HUES48 (cell line): ENCODE measurements around the gene SPINK4.

Source experiments
- H3K27ac ChIP-seq: one replicate; pipeline ENCODE4 v1.7.0; 2013; ENCODE audit warnings: low read depth, low read length, inconsistent platforms
- H3K27me3 ChIP-seq: 2 replicates; pipeline ENCODE4 v1.6.1; 2013; ENCODE audit warnings: mild to moderate bottlenecking, low read length; ENCODE audit not compliant: control insufficient read depth, insufficient read depth
- H3K36me3 ChIP-seq: 2 replicates; pipeline ENCODE4 v1.6.1; 2013; ENCODE audit warnings: low read length; ENCODE audit not compliant: control insufficient read depth, insufficient read depth
- H3K4me1 ChIP-seq: 2 replicates; pipeline ENCODE4 v1.6.1; 2013; ENCODE audit warnings: mild to moderate bottlenecking, low read length; ENCODE audit not compliant: control insufficient read depth, insufficient read depth
- H3K4me3 ChIP-seq: 2 replicates; pipeline ENCODE4 v1.5.1; 2013; ENCODE audit warnings: mild to moderate bottlenecking, low read depth, low read length
- H3K9ac ChIP-seq: 2 replicates; pipeline ENCODE4 v1.6.1; 2013; ENCODE audit warnings: mild to moderate bottlenecking, low read depth, low read length, moderate library complexity
- H3K9me3 ChIP-seq: 2 replicates; pipeline ENCODE4 v1.6.1; 2013; ENCODE audit warnings: low read length; ENCODE audit not compliant: control insufficient read depth, insufficient read depth

SPINK4 gene

DNA sequence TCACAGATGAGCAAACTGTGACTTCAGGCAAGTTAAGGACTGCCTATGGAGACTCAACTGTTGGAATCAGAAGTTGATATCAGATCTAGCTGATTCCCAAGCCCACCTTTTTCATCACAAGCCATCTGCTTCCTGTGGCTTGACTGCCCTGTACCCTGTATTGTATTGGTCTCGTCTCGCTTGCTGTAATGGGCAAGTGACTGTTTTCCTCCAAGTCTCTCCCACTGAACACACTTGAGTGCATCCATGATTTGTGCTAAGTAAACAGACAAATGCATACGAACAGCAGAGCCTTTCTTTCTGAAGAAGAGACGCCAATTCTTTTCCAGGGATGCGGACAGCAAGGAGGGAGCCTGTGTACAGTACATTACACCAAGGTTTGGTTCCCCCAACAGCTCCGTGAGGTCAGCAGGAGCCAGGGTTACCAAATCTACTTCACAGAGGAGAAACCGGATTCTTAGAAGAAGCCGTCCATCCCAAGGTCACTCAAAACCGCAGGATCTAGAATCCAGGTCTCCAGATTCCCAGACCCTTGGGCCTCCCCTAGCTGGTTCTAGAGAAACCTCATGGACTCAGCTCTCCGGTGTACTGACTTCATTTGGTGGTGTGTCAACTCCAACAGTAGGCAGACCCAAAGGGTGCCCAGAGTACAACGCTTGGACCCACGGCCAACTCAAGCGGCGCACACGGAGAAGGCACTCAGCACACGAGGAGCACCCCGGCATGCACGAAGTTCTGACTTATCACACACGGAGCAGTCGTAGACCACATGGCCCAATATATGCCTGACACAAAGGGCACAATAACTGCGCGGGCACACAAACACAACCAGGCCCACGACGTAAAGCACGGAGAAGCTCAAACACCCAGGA lies 23.4 kb downstream of the SPINK4 start:
- peak overlapping the region; percentile 74 for H3K9ac ChIP-seq
- H3K4me1 ChIP-seq = peaks cover 6% of the 10 kb centered on the region; the same call in 1 of the 2 replicates
- H3K27ac ChIP-seq = no peak overlapping the region
- peaks cover 63% of the 10 kb centered on the region for H3K36me3 ChIP-seq
- H3K4me3 ChIP-seq = peak overlapping the region; percentile 88
- no peaks in the 10 kb centered on the region for H3K27me3 ChIP-seq
- no peaks in the 10 kb centered on the region for H3K9me3 ChIP-seq

DNA sequence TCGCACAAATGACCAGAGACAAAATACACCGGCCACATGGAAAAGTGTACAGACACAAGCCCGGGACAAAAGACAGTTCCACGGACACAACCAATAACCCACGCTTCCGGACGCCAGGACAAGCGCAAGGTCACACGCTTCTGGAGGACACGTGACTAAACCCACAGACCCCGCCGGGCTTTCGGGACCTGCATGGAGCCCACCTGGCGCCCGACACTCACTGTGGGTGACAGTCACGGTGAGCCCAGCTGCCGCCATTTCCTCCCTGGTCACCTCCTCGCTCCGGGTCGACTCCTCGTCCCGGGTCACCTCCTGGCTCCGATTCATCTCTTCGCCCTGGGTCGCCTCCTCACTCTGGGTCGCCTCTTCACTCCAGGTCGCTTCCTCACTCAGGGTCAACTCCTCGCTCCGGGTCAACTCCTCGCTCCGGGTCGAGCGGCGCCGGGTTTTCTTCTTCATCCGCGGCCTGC lies 24.1 kb downstream of the SPINK4 start:
- Histone ChIP-seq H3K9me3 (no peaks in the 10 kb centered on the region), H3K27ac (peak overlapping the region; percentile 73), H3K4me3 (peak overlapping the region; percentile 88), H3K4me1 (peaks cover 6% of the 10 kb centered on the region; the same call in 1 of the 2 replicates), H3K9ac (peak overlapping the region; percentile 74), H3K27me3 (no peaks in the 10 kb centered on the region), H3K36me3 (peaks cover 63% of the 10 kb centered on the region)

DNA sequence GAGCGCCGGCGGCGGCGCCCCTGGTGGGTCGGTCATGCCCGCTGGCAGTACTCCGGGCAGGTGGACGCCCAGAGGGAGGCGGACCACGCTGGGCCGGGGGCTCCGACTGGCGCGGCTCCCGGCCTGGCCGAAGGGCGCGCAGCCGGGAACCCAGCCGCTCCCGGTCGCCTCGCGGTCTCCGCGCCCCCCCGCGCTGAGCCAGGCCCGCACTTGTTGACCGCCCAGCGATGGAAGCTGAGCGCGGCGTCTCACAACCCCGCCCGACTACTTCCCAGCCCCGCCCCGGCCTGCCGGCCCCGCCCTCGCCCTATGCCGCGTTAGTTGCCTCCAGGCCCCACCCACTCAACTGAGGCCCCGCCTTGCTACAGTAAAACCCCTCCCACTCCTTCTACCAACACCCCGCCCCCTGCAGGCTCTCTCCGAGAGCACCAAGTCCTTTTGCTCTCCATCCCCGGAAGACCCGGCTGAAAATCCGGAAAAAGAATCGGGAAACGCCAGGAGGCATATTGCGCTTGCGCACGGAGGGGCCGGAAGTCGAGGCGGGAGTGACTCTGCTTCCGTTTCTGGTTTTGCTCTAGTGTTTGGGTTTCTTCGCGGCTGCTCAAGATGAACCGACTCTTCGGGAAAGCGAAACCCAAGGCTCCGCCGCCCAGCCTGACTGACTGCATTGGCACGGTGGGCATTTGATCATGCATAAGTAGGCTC lies 24.7 kb downstream of the SPINK4 start, which contains the start of the genes BAG1 and CHMP5:
BAG1 (minus strand) TSS at position 236 of the 705 bp plus-strand sequence.
CHMP5 (plus strand) TSS at position 577 of the 705 bp plus-strand sequence; CDS start at position 607, 30 bp downstream.
- Histone ChIP-seq H3K27ac (peak within 1 kb of the TSS; percentile 73), H3K27me3 (no peaks in the 10 kb centered on the region), H3K9me3 (no peaks in the 10 kb centered on the region), H3K36me3 (peaks cover 60% of the 10 kb centered on the region), H3K9ac (peak within 1 kb of the TSS; percentile 74), H3K4me1 (peaks cover 6% of the 10 kb centered on the region; the same call in 1 of the 2 replicates), H3K4me3 (peak within 1 kb of the TSS; percentile 88)

DNA sequence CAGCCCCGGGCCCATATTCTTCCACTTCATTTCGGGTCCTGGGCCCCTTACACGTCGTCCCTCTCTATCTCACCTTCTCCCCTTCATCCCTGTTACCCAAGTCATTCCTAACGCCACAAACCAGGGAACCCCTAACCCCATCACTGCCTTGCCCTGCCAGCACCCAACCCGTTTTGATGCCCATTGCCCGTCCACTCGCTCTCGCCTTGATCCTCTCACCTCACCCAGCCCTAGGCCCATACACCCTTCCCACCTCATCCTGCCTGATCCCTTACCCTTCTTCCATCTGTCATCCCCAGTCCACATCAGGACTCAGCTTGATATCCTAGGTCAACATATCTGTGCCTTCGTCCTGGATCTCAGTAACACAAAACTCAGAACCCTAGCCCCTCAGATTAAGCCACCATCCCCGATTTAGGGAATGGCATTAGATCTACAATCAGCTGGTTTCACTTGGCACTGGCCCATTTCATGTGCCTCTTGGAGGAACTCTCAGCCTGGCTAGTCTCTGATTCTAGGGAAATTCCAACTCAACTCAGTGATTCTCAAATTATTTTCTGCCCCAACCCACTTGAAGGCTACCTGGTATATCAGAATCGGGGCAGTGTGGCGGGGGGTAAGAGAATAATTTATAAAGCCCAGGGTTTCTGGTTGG lies 25.4 kb downstream of the SPINK4 start:
- Histone ChIP-seq H3K36me3 (peaks cover 58% of the 10 kb centered on the region), H3K27me3 (no peaks in the 10 kb centered on the region), H3K4me1 (peaks cover 6% of the 10 kb centered on the region; the same call in 1 of the 2 replicates), H3K4me3 (peak overlapping the region; percentile 88), H3K9me3 (no peaks in the 10 kb centered on the region), H3K27ac (peak overlapping the region; percentile 8), H3K9ac (peak overlapping the region; percentile 65)

DNA sequence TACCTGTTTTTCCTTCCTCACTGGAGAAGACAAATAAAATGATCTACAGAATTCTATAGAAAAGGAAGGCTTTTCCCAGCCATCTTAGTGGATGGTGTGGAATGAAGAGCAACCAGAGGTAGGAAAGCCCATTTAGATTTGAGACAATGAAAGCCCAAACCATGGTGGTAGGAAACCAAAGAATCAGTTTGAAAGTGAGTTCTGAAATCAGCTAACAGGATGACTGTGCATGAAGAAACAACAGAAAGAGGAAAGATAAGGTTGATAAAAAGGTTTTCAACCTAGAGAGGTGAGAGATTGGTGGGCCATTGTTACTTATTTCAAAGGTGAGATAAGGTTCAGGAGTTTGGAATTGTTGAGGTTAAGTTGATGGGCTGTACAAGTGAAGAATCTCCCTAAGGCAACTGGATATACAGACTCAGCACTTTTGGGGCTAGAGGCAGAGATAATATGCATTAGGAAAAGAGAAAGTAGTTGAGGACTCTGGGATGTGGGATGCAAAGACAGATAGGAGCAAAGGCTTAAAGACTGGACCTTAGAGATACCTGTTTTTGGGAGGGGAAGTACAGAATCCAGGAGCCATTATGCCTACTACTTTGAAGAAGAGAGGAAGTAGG lies 27.3 kb downstream of the SPINK4 start:
- Histone ChIP-seq H3K9ac (no peak overlapping the region), H3K36me3 (peaks cover 56% of the 10 kb centered on the region), H3K4me1 (peaks cover 6% of the 10 kb centered on the region; the same call in 1 of the 2 replicates), H3K4me3 (no peak overlapping the region), H3K27ac (no peak overlapping the region), H3K9me3 (no peaks in the 10 kb centered on the region), H3K27me3 (no peaks in the 10 kb centered on the region)

DNA sequence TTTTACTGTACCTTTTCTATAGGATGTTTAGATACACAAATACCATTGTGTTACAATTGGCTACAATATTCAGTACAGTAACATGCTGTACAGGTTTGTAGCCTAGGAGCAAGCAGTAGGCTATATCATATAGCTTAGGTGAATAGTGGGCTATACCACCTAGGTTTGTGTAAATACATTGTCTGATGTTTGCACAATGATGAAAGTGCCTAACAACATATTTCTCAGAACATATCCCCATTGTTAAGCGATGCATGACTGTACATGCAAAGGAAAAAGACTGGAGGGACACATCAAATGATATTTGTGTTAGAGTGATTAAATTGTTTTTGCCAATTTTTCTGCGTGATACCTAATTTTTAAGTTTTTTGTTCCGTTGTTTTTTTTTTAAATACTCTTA lies 30.2 kb downstream of the SPINK4 start:
- Histone ChIP-seq H3K27ac (no peak overlapping the region), H3K27me3 (no peaks in the 10 kb centered on the region), H3K9me3 (no peaks in the 10 kb centered on the region), H3K4me1 (peaks cover 6% of the 10 kb centered on the region; the same call in 1 of the 2 replicates), H3K4me3 (no peak overlapping the region), H3K36me3 (peaks cover 73% of the 10 kb centered on the region), H3K9ac (no peak overlapping the region)

DNA sequence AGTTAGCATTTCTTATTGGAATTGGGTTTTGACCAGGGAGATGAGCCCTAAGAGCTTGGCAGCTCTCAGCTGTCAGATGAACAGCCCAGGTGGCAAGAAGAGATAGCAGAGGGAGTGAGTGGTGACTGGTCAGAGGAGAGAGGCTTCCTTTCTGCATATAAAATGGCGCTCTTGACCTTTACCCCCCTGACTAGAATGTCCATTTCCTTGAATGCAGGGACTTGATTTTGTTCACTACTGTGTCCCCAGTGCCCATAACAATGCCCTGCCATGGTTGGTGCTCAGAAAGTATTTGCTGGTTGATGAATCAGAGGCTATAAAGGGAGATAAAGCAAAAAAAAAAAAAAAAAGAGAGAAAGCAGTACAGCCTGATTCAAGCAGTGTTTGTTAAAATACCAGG lies 32.1 kb downstream of the SPINK4 start:
- Histone ChIP-seq H3K27ac (no peak overlapping the region), H3K36me3 (peaks cover 84% of the 10 kb centered on the region), H3K27me3 (no peaks in the 10 kb centered on the region), H3K9ac (no peak overlapping the region), H3K4me3 (no peak overlapping the region), H3K9me3 (no peaks in the 10 kb centered on the region), H3K4me1 (no peaks in the 10 kb centered on the region)

DNA sequence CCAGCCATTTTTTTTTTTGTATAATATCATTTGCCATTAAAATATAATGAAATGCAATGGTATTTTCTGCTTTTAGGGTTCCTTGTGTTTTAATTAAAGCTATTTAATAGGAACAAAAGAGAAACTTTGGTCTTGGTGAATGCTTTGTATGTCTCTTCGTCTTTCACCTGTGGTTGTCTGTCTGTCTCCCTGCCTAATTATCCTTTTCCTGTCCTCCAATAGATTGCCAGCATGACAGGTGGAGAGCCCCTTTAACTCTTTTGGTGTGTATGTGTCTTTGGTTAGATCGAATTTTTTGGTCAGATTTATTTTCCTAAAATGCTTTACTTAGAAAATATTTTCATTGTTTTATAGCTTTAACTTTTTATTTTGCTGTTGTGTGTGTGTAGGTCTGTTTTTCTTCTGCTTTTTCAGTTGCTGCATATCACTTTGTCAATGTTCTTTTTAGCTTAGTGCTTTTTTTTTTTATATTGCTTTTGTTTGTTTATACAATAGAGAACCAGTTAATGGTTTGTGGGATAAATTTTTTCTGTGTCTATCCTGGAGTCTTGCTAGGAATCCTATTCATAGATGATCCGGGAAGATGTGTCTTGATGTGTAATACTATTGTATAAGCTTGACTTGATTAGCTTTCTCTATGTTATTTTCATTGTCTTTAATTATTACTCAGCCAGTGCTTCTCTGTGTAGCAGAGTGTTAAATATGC lies 33.5 kb downstream of the SPINK4 start:
- H3K4me3 ChIP-seq = no peak overlapping the region
- no peaks in the 10 kb centered on the region for H3K27me3 ChIP-seq
- peaks cover 84% of the 10 kb centered on the region for H3K36me3 ChIP-seq
- no peak overlapping the region for H3K9ac ChIP-seq
- no peaks in the 10 kb centered on the region for H3K9me3 ChIP-seq
- no peaks in the 10 kb centered on the region for H3K4me1 ChIP-seq
- no peak overlapping the region for H3K27ac ChIP-seq

DNA sequence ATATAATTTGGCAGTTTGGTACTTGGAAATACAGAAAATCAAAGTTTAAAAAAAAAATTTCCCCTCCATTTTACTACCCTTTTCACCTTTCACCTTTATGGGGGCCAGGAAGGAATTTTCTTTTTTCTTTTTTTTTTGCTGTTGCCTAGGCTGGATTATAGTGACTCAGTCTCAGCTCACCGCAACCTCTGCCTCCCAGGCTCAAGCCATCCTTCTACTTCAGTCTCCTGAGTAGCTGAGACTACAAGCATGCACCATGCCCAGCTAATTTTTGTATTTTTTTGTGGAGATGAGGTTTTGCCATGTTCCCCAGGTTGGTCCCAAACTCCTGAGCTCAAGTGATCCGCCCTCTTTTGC lies 34.0 kb downstream of the SPINK4 start:
- Histone ChIP-seq H3K9ac (no peak overlapping the region), H3K36me3 (peaks cover 84% of the 10 kb centered on the region), H3K4me1 (no peaks in the 10 kb centered on the region), H3K9me3 (no peaks in the 10 kb centered on the region), H3K4me3 (no peak overlapping the region), H3K27me3 (no peaks in the 10 kb centered on the region), H3K27ac (no peak overlapping the region)

DNA sequence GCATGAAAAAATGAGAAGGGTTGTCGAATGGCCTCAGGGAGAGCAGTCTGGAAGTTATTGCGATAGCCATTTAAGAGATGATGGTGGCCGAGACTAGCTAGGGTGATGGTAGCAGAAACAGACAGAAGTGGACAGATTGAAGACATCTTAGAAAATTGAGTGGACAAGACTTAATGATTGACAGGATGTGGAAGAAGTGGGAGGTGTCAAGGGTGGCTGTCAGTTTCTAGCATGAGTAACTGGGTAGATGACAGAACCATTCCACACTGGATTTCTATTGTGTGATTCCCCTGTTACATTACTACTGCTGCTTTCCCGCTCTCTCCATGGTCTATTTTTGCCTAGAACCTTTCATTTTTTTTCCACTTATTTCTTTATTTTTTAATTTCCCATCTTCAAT lies 37.5 kb downstream of the SPINK4 start:
- Histone ChIP-seq H3K27me3 (no peaks in the 10 kb centered on the region), H3K27ac (no peak overlapping the region), H3K4me3 (no peak overlapping the region), H3K9me3 (no peaks in the 10 kb centered on the region), H3K4me1 (no peaks in the 10 kb centered on the region), H3K9ac (no peak overlapping the region), H3K36me3 (peaks cover 86% of the 10 kb centered on the region)
